ENCODE results near the gene FZD1. TPM values are rescaled to one million over a fixed set of nuclear protein-coding genes. Genes with fewer than 3 reads are reported as not detected.
A peak's percentile ranks its signal among the peaks of the same experiment; 100 is the strongest.

Gene FZD1
- 0.86 and 0.88 TPM in 2 replicates for total RNA-seq (2013; cell fraction: nucleolus; rRNA removed)
- total RNA-seq (2014; rRNA removed) (0.40 and 0.44 TPM in 2 replicates), total RNA-seq (2014; rRNA removed; fragmentation: Illumina TruSeq; extraction: Trizol) (0.18 and 0.23 TPM in 2 replicates), total RNA-seq (2021) (0.56 TPM in 2 replicates), polyA plus RNA-seq (2011; rRNA removed) (0.13 and 0.18 TPM in 2 replicates), polyA plus RNA-seq (2014; fragmentation: Illumina TruSeq; extraction: Trizol) (0.08 and 0.12 TPM in 2 replicates), polyA plus RNA-seq (2014; fragmentation: Nextera tagmentation; extraction: Ambion mirVana) (under 1 TPM; 0.07 to 0.10 TPM), polyA plus RNA-seq (2014; rRNA removed) (0.28 and 0.37 TPM in 2 replicates), polyA plus RNA-seq (2016; fragmentation: Nextera tagmentation; extraction: Ambion mirVana) (under 1 TPM; 0.18 to 0.39 TPM), polyA minus RNA-seq (2011; rRNA and poly(A)+ RNA removed) (0.22 and 0.46 TPM in 2 replicates), Bru-seq, nascent RNA (percentile 33 among the genes with signal in this experiment), BruChase-seq, experiment 1, labeled RNA remaining after a 6-hour chase (percentile 25 among the genes with signal in this experiment), BruChase-seq, experiment 2, labeled RNA remaining after a 2-hour chase (percentile 39 among the genes with signal in this experiment)
- polyA plus RNA-seq (2011; ENCODE audit: low read depth) = 0.14 TPM
- 0.15 and 0.20 TPM in 2 replicates for polyA plus RNA-seq (2011; cell fraction: cytosol; rRNA removed)
- 0.16 and 0.23 TPM in 2 replicates for polyA plus RNA-seq (2011; cell fraction: nucleus; rRNA removed)
- 0.31 and 0.44 TPM in 2 replicates for polyA plus RNA-seq (2012)
- 0.21 and 0.27 TPM in 2 replicates for polyA minus RNA-seq (2011; cell fraction: cytosol; rRNA and poly(A)+ RNA removed)
- 0.48 and 0.77 TPM in 2 replicates for polyA minus RNA-seq (2011; cell fraction: nucleus; rRNA and poly(A)+ RNA removed)
- long read RNA-seq, experiment 1 = 0 reads
- long read RNA-seq, experiment 2, full-length matches to known transcripts = 1 of 1 reads
- long read RNA-seq, experiment 2, partial matches to known transcripts = 0 of 1 reads
- long read RNA-seq, experiment 2, other reads (novel, unspliced or antisense) = 0 of 1 reads

GRCh38 chr7:91264046-91264923, at the start of gene FZD1:
FZD1 (plus strand) TSS chr7:91264433; CDS start chr7:91264881, 448 bp downstream.
- FAIRE-seq (peak; percentile 84), DNase-seq (ENCODE audit: low read depth, low spot score) (peak; percentile 66), ATAC-seq (peak; percentile 93)
- Histone ChIP-seq H3K4me3 (peak within 1 kb of the TSS; percentile 82), H3K27me3 (replicated peaks in 1 of 2; ENCODE audit: control insufficient read depth in 2 of 2, insufficient read depth in 2 of 2, low read length in 1 of 2) (peaks cover 6 to 8% of the 10 kb centered on the region in 2 experiments), H3K4me2 (ENCODE audit: control insufficient read depth, insufficient read depth) (peak within 1 kb of the TSS; percentile 99), H3K27ac (ENCODE audit: control insufficient read depth, insufficient read depth) (no peak within 1 kb of the TSS), H3K4me1 (ENCODE audit: control insufficient read depth, insufficient read depth, low read length) (peaks cover 6% of the 10 kb centered on the region; the same call in 1 of the 2 replicates), H3K79me2 (ENCODE audit: control insufficient read depth, insufficient read depth, low read length) (no peaks in the 10 kb centered on the region), H4K20me1 (ENCODE audit: control insufficient read depth, insufficient read depth) (no peaks in the 10 kb centered on the region), H3K36me3 (ENCODE audit: control insufficient read depth in 2 of 2, insufficient read depth in 2 of 2, low read length in 1 of 2) (no peaks in the 10 kb centered on the region), H2AFZ (ENCODE audit: control insufficient read depth, low read depth, low read length) (peak within 1 kb of the TSS; percentile 86), H3K9ac (ENCODE audit: control insufficient read depth, insufficient read depth, low read length) (peak within 1 kb of the TSS; percentile 46; the same call in 1 of the 2 replicates), H3K9me3 (replicated peaks; ENCODE audit: control insufficient read depth, insufficient read depth, low read length) (peaks cover 2% of the 10 kb centered on the region; the same call in 1 of the 3 replicates)
- ChIA-PET POLR2A (no interaction called here), CTCF (interaction anchor here (0.6 kb wide), 1 partner anchor 1609 kb away, joined by 4 read pairs; no protein-coding TSS in a partner anchor), SMC1A (ENCODE audit: uncharacterized antibody, unreplicated experiment) (no interaction called here), RAD21 (ENCODE audit: unreplicated experiment) (no interaction called here)
- BruUV-seq (replicated peaks) = no TSS peak
- intact Hi-C loops (cut with micrococcal nuclease; ENCODE audit: unreplicated experiment) = loop anchor here (10.0 kb wide), 1 partner anchor 559 kb away; no protein-coding TSS in a partner anchor
- in situ Hi-C loops (cut with MboI) = loop anchor here (25.0 kb wide), 1 partner anchor 577 kb away; no protein-coding TSS in a partner anchor
- WGBS (ENCODE audit: insufficient coverage, insufficient replicate concordance, low lambda C conversion rate, missing lambda C conversion rate) = under 1% methylated on average over 70 of the region's 90 CpGs
- no peak for TF ChIP-seq ETV6 (conservative IDR thresholded peaks at IDR 0.05 in 1 of 2, IDR thresholded peaks at IDR 0.05 in 1 of 2; ENCODE audit: borderline replicate concordance in 1 of 2, low read depth in 1 of 2)
- no peak for TF ChIP-seq IRF4 (IDR thresholded peaks at IDR 0.05; ENCODE audit: low read depth, low read length)
- no peak for TF ChIP-seq ELK1 (IDR thresholded peaks at IDR 0.05; ENCODE audit: low read depth, low read length)
- no peak for TF ChIP-seq PBX3 (IDR thresholded peaks at IDR 0.05; ENCODE audit: insufficient replicate concordance, low read depth, low read length)
- peak; percentile 36 for TF ChIP-seq USF1 (IDR thresholded peaks at IDR 0.05; ENCODE audit: borderline replicate concordance, extremely low read length, insufficient read depth, low read depth, low read length)
- TF ChIP-seq TBL1XR1 (IDR thresholded peaks at IDR 0.05; ENCODE audit: low read depth, low read length) = no peak
- TF ChIP-seq ZNF384 (IDR thresholded peaks at IDR 0.05; ENCODE audit: borderline replicate concordance, low read depth, low read length) = no peak
- TF ChIP-seq BCLAF1 (IDR thresholded peaks at IDR 0.05) = no peak
- TF ChIP-seq ZNF217 (IDR thresholded peaks at IDR 0.05) = no peak
- no peak for TF ChIP-seq ZNF24 (IDR thresholded peaks at IDR 0.05)
- TF ChIP-seq HCFC1 (IDR thresholded peaks at IDR 0.05; ENCODE audit: low read length) = no peak
